ENCODE measurements around the gene MAPKBP1. TPM values are rescaled to one million over a fixed set of nuclear protein-coding genes. Genes with fewer than 3 reads are reported as not detected.

MAPKBP1 gene
- total and polyA plus RNA-seq, 2 of the 4 experiments (the other 2 are of a cell fraction): 12.5 to 15.3 TPM

DNA sequence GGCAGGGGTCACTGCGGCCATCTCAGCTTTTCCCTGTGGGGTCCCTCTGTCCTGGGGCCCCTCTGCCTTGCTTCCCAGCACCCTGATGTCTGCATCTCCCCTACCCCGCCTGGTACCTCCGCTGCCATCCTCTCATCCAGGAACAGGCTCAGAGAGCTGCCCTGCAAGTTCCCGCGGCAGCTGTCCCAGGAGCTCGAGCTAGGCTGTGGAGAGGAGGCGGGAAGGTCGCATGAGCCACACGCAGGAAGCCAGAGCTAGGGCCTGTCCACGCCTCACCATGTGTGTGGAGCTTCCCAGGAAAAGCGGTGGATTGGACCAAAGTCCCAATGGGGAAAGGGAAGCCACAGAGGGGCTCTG lies 76.9 kb downstream of the MAPKBP1 start:
- Histone ChIP-seq H3K23ac (ENCODE audit: low read depth, low read length) (no peak overlapping the region), H4K91ac (ENCODE audit: insufficient read depth, low read depth, low read length) (no peak overlapping the region), H4K8ac (ENCODE audit: low read depth in 2 of 2, low read length in 2 of 2) (no peak overlapping the region), H2AFZ (replicated peaks; ENCODE audit: low read length, poor library complexity) (no peak overlapping the region), H2AK9ac (replicated peaks; ENCODE audit: low read depth, low read length, poor library complexity) (no peak overlapping the region), H3K4ac (ENCODE audit: low read depth, low read length) (no peak overlapping the region), H4K20me1 (ENCODE audit: insufficient read depth, low read length) (no peaks in the 10 kb centered on the region), H2BK20ac (ENCODE audit: low read depth, low read length) (no peak overlapping the region), H2AK5ac (ENCODE audit: low read depth, low read length) (no peak overlapping the region), H3K9me3 (ENCODE audit: control insufficient read depth, insufficient read depth, low read length) (no peaks in the 10 kb centered on the region), H2BK5ac (ENCODE audit: low read depth, low read length, poor library complexity, severe bottlenecking) (no peak overlapping the region), H2BK15ac (ENCODE audit: low read depth, low read length) (no peak overlapping the region), H3K14ac (replicated peaks; ENCODE audit: low read depth, low read length) (no peak overlapping the region), H3K27ac (ENCODE audit: insufficient read depth, low read length) (no peak overlapping the region), H3K18ac (ENCODE audit: low read depth, low read length) (no peak overlapping the region), H3K4me2 (ENCODE audit: low read depth, low read length) (no peak overlapping the region), H3K4me3 (ENCODE audit: insufficient read depth, low read depth, low read length) (no peak overlapping the region), H3K56ac (ENCODE audit: extremely low read depth, insufficient read depth, low read length) (no peak overlapping the region), H4K5ac (ENCODE audit: low read depth, low read length) (no peak overlapping the region), H3K27me3 (ENCODE audit: control insufficient read depth, insufficient read depth, low read length) (peaks cover 21% of the 10 kb centered on the region; the same call in 1 of the 2 replicates), H3K4me1 (ENCODE audit: control insufficient read depth, insufficient read depth, low read length) (no peaks in the 10 kb centered on the region; the same call in 1 of the 2 replicates), H2BK120ac (ENCODE audit: low read depth, low read length) (no peak overlapping the region), H3K9me1 (ENCODE audit: insufficient read depth, low read length) (no peaks in the 10 kb centered on the region), H3K36me3 (ENCODE audit: control insufficient read depth, insufficient read depth, low read length) (peaks cover 14% of the 10 kb centered on the region), H3K9ac (ENCODE audit: low read depth, low read length) (no peak overlapping the region), H3K79me1 (ENCODE audit: low read depth in 1 of 2, low read length in 2 of 2) (no peaks in the 10 kb centered on the region)
- BruUV-seq (replicated peaks): no TSS peak
- in situ Hi-C loops (cut with MboI; ENCODE audit: low sequenced_read_pairs) (no loop called here), intact Hi-C loops (cut with micrococcal nuclease) (no loop called here), dilution Hi-C loops (cut with HindIII; ENCODE audit: low sequenced_read_pairs, unreplicated experiment) (no loop called here)
- ATAC-seq (ENCODE audit: low read depth): no peak
- DNase-seq: no peak
- TF ChIP-seq RFX5 (IDR thresholded peaks at IDR 0.05; ENCODE audit: low read depth, low read length) (no peak), FOS (IDR thresholded peaks at IDR 0.05; ENCODE audit: low read depth, low read length) (no peak), RCOR1 (IDR thresholded peaks at IDR 0.05; ENCODE audit: insufficient replicate concordance, low read length) (no peak), NFE2L2 (IDR thresholded peaks at IDR 0.05; ENCODE audit: low read depth, low read length) (no peak)
- TF ChIP-seq, protein P1, sequence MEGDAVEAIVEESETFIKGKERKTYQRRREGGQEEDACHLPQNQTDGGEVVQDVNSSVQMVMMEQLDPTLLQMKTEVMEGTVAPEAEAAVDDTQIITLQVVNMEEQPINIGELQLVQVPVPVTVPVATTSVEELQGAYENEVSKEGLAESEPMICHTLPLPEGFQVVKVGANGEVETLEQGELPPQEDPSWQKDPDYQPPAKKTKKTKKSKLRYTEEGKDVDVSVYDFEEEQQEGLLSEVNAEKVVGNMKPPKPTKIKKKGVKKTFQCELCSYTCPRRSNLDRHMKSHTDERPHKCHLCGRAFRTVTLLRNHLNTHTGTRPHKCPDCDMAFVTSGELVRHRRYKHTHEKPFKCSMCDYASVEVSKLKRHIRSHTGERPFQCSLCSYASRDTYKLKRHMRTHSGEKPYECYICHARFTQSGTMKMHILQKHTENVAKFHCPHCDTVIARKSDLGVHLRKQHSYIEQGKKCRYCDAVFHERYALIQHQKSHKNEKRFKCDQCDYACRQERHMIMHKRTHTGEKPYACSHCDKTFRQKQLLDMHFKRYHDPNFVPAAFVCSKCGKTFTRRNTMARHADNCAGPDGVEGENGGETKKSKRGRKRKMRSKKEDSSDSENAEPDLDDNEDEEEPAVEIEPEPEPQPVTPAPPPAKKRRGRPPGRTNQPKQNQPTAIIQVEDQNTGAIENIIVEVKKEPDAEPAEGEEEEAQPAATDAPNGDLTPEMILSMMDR (conservative IDR thresholded peaks at IDR 0.05; ENCODE audit: low read depth, low read length): no peak
- ChIA-PET POLR2A (ENCODE audit: unreplicated experiment) (no interaction called here), CTCF (no interaction called here)
- WGBS, 2 experiments (ENCODE audit: extremely low coverage in 2 of 2, insufficient read length in 1 of 2): no CpG with 5 or more reads among the region's 11 CpGs
